Stimulated activated CD8-positive, alpha-beta memory T cell treated with anti-CD3 and anti-CD28 coated beads, Interleukin-4, amount 100 ng/mL, for 4 hours (primary cell): Measurements from ENCODE around the gene ARHGAP23.

ENCODE experiments used
- DNase-seq, 2 donors: peaks; one replicate each; pipeline ENCODE4 v3.0.0-alpha.2; 2020; ENCODE audit warnings: low read depth in 2 of 2, low spot score in 1 of 2

ARHGAP23 gene, protein sequence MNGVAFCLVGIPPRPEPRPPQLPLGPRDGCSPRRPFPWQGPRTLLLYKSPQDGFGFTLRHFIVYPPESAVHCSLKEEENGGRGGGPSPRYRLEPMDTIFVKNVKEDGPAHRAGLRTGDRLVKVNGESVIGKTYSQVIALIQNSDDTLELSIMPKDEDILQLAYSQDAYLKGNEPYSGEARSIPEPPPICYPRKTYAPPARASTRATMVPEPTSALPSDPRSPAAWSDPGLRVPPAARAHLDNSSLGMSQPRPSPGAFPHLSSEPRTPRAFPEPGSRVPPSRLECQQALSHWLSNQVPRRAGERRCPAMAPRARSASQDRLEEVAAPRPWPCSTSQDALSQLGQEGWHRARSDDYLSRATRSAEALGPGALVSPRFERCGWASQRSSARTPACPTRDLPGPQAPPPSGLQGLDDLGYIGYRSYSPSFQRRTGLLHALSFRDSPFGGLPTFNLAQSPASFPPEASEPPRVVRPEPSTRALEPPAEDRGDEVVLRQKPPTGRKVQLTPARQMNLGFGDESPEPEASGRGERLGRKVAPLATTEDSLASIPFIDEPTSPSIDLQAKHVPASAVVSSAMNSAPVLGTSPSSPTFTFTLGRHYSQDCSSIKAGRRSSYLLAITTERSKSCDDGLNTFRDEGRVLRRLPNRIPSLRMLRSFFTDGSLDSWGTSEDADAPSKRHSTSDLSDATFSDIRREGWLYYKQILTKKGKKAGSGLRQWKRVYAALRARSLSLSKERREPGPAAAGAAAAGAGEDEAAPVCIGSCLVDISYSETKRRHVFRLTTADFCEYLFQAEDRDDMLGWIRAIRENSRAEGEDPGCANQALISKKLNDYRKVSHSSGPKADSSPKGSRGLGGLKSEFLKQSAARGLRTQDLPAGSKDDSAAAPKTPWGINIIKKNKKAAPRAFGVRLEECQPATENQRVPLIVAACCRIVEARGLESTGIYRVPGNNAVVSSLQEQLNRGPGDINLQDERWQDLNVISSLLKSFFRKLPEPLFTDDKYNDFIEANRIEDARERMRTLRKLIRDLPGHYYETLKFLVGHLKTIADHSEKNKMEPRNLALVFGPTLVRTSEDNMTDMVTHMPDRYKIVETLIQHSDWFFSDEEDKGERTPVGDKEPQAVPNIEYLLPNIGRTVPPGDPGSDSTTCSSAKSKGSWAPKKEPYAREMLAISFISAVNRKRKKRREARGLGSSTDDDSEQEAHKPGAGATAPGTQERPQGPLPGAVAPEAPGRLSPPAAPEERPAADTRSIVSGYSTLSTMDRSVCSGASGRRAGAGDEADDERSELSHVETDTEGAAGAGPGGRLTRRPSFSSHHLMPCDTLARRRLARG (N-terminal part only)

DNA sequence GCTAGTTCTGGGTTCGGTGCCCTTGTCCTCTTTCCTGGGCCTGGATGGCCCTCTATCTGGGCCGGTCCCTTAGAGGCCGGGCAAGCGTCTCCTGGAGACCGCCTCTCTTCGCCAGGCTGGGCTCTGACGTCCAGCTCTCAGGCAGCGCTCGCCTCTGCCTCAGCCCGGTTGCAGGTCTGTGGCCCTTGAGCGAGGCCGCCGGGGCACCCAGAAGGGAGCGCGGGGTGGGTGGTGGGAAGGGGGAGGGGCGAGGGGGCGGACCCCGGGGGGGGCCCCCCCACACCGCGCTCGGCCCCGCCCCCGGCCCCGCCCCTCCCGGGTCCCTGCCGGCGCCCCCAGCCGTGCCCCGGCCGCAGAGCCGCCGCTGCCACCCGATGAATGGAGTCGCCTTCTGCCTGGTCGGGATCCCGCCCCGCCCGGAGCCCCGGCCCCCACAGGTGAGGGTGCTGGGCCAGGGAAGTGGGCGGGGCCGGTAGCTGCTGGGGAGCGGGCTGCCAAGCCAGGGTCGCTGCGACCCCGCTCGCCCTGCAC is at the start of gene ARHGAP23:
ARHGAP23 (plus strand) TSS at position 353 of the 531 bp plus-strand sequence; CDS start at position 375, 22 bp downstream.
- DNase-seq, result peak in 1 of 2 donors; percentile 7

DNA sequence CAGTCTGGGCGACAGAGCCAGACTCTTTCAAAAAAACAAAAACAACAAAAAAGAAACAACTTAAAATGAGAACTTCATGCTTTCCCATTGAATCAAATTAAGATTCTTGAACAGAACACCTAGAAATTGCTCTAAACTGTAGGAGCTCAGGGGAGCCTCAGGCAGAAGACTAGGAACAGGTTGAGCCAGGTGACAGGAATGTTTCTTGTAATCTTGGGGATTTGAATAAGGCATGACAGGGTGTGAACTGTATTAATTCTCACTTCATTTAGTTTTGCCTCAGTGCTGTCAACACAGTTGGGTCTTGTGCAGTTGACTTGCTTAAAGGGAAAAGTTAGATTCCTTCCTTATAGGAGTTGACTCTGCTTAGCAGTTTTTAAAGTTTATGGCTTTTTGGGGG is 48.8 kb upstream of the ARHGAP23 start:
- no peak for DNase-seq

DNA sequence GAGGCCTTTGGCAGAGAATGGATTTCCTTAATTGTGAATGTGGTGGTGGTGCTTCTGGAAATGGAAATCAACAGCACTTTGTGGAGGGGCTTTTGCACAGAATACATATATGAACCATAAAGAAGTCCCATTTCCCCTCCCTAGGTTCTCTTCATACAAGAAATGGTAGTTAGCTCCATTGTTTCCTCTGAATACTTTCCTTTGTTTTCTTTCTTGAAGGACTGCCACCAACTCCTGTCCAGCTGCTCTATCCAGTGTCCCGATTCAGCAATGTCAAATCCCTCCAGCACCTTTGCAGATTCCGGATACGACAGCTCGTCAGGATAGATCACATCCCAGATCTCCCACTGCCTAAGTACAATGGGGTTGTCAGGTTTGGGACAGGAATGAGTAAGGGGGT is 33.2 kb upstream of the ARHGAP23 start:
- DNase-seq, result no peak

DNA sequence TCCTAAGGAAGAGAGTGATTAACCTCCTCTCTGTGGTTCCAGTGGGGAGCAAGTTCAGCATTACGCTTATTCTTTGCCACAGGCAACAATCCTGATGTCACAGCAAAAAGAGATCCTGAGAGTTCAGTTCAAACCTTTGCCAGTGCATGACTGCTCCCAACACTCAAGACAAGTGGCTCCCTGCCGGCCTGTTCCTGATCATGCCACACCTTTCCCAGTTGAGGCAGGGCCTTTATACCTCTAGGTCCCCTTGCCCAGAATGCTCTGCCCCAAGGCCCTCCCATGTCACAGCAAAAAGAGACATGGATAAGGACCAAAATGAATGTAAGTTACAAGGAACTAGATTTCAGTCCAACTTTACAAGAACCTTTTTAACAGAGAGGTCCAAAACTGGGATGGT is 31.0 kb upstream of the ARHGAP23 start:
- no peak for DNase-seq

DNA sequence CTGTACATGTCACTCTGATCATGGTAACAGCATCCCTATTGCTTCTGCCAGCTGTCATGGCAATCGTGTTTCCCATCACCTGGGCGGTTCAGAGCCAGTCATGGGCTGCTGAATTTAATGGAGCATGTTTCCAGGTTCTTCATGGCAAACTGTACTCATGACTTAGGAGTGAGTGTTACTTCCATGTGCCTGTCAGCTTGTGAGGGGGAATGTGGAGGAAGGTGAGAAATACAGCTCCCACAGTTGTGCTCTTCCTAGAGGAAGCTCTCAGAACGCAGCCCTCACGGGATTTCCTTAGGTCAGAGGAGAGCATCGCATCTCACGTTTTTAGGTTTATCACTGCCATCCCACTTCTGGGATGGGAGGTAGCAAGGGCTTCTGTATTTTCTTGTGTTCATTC is 28.0 kb upstream of the ARHGAP23 start:
- DNase-seq, result no peak

DNA sequence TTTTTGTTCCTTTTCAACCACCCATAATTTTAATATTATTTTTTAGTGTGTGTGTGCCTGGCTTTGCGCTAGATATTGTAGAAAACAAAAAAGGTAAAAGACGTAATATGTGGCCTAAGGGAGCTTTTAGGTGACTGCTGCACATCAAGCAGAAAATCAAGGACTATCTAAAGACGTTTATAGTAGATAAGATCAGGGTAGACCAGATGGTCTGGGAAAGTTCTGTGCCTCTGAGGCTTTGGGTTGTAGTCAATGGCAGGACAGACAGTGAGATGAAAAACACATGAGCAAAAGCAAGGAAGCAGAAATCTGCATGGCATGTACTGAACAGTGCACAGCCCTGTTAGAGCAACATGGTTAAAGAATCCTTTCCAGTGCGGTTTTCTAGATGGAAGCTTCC is 26.8 kb upstream of the ARHGAP23 start:
- no peak for DNase-seq

DNA sequence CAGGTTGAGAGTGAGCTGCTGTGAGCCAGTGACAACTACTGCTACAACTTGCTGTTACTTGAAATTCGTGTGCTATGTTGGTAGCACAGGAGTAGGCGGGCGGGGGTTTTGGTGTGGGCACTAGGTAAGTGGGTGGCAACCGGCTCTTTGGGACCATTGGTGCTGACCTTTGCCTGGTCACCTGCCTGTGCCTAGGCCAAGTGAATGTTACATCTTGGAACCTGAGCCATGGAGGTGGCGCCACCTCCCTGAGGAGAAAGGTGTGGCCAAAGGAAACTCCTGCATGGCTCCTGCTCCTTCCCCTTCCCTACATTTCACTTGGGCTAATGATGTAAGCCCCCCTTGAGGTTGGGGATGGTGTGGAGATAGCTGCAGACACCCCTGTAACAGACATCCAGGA is 25.4 kb upstream of the ARHGAP23 start:
- DNase-seq, result no peak

DNA sequence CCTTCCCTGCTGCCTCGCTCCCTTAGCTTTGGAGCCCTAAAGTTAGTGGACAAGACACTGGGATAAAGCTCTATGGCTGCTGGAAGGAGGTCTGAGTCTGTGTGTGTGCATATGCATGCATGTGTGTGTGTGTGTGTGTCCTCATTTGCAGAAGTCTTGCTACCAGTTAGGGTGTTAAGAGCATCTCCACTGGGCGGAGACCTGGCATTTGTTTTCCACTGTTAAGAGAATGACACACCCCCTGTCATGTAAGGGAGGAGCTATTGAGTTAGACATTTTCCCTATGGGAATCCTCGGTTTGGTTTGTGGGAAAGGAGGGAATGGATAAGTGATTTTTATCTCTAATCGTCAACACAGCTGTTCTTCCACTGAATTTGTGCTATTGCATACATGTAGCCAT is 24.8 kb upstream of the ARHGAP23 start:
- no peak for DNase-seq

DNA sequence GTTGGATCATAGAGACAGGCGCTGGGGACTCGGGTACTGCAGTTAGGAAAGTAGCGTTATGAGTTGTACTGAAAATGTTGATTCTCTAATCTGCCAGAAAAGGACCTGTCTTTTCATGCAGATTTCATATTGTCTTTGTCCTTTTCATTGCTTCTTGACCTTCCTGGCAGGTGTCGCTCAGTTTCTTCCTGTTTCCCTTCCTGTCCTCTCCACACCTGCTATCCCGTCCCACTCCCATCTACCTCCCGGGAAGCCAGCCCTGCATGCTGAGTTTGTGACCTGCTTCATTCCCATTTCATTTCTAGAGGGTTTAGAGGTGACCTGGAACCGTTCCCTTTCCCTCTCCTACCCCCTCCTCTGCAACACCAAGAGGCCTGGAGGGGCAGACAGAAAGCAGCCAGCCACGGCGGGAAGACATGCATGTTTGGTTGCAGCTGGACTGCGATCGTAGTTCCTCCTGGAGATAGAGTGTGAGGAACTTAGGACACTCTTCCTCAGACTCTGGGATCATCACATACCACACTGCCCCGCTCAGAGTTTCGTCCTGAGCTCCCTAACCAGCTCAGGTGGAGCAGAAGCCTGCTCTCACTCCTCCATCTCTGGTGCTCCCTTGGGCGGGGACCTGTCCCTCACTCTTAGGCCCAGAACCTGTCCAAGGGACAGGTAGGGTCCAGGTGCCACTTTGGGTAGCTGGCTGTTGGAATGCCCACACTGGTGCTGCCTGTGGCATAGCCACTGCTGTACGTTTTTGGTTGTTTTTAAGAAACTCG is 23.9 kb upstream of the ARHGAP23 start:
- no peak for DNase-seq

DNA sequence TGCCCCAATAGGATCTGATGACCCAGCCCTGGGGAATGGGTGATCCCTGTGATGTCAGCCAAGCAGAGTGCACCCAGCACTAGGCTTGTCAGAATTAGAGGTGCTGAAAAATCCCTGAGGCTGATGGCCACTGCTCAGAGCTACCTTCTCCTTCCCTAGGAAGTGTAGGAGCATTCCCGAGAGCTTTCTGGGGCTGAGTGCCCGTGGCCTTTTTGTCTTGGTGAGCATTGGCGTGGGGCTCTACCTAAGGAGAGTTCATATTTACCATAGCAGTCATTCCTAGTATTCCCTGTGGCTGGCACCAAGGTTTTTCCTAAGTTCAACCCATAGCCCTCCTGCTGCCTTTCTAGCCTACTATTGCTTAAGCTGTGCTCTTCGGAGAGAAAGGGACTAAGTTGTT is 22.6 kb upstream of the ARHGAP23 start:
- DNase-seq, result no peak

DNA sequence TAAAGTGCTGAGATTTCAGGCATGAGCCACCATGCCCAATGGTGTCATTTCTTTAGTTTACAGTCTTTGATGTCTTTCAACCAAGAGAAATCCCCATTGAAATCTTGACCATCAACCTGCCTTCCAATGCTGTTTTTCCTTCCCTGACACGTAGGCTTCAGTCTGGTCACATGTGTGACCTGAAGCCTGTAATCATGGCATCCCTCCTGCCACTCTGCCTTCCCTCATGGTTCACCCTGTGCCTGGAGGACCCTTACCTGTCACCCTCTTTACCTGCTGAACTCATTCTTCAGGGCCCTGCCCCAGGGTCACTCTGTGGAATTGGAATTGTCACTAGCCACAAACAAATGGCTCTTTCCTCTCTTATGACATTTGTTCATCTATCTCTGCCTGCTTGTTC is 18.1 kb upstream of the ARHGAP23 start:
- DNase-seq, result no peak

DNA sequence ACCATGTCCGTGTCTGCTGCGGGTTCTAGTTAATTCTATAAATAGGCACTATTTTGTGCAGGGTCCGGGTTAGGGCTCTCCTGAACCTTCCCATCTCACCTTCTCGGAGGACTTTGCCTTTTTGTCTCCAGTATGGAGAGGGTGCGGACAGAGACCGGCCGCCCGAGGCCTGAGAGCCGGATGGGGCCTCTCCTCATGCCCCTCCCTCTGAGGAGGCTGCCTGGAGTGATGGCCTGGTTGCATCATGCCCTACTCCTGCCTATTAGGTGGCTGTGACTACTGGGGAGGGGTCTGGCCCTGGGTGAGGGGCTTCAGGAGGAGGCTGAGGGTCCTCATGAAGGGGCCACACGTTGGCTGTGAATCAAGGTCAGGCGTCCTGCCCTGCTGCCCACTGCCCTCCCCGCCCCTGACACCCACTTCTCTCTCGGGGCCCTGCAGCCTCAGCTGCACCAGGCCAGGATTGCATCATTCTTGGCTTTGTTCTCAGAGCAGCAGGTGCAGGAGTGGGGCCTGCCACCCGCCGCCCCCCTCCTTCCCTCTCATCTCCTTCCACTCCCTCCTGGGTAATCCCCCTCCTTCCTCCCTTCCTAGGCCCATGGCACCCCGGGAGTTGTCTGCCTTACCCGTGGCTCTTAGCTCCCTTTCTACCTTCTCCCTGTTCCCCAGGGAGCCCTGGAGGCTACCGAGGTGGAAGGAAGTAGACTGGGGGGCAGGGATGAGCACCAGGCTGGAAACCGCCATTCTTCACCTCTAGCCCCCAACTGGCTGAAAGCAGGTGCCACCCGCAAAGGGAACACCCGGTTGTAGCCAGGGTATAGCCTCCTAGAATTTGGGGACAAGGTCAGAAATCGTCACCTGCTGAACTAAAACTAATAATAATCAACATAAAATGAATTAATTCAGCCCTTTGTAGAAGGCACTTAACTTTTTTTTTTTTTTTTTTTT is 12.7 kb upstream of the ARHGAP23 start:
- no peak for DNase-seq

DNA sequence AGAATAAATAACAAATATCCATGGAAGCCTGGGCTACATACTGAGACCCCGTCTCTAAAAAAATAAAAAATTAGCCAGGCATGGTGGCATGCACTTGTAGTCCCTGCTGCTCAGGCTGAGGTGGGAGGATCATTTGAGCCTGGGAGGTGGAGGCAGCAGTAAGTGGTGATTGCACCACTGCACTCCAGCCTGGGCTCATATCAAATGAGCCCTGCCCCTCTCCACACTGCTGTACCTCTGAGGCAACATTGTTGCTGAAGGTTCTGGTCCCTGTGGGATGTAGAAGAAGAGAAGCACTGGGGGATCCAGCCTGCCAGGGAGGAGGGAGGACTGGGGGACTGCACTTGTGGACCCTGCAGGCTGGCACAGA is 11.4 kb upstream of the ARHGAP23 start:
- no peak for DNase-seq

DNA sequence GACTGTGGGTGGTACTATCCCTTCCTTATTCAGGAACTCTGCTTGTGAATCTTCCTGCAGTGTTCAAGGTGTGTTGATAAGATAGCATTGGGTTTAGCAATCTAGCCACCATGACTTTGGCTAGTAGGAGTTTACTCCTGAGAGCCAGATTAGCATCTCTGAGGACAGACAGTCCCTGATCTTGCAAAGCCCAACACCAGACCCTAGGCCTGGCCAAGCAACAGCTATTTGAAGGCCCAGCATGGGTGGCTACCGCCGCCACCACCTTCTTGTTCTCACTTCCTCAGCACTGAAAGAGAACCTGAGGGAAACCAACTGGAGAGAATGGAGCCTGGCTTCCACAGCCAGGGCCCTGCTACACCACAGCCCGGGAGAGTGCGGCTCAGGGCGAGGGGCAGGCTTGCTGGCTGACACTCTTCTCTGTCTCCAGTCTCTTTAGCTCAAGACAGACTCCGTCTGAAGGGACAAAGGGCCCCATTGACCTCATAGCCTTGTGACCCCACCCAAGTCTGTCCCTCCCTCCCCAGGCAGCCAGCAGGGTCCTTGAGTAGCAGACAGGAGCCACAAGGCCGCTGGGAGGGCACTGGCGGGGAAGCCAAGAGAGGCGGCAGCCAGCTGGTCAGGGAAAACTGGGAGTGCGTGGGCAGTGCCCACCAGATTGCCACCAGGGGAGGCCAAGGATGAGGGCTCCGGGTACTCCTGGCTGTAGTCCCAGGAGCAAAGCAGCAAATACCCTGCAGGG is 10.9 kb upstream of the ARHGAP23 start:
- no peak for DNase-seq

DNA sequence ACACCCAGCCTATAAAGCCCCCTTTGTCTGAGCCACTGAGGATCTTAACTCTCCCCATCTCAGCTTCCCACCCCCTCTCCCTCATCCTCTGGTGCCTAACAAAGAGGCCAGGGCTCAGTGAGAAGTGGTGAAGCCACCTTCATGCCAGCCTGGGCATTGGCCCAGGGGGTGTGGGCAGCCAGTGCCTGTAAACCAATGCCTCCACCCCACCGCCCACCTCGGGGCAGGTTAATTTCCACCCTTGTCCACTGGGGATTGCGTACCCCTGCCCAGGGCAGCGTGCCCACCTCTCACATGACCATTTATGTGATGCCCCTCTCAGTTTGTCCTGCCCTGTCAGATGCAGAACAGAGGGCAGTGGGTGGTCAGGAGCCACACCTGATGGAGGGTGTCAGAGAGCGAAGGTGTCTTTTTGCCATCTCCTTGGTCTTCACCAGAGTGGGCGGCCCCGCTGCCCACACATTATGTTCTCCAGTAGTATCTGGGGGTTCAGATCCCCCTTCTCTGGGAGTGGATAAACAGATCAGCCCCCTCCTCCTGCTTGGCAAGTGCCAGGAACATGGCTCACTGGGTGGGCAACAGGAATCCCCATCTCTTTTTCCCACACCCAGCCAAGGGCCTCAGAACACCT is 10.1 kb upstream of the ARHGAP23 start:
- no peak for DNase-seq

DNA sequence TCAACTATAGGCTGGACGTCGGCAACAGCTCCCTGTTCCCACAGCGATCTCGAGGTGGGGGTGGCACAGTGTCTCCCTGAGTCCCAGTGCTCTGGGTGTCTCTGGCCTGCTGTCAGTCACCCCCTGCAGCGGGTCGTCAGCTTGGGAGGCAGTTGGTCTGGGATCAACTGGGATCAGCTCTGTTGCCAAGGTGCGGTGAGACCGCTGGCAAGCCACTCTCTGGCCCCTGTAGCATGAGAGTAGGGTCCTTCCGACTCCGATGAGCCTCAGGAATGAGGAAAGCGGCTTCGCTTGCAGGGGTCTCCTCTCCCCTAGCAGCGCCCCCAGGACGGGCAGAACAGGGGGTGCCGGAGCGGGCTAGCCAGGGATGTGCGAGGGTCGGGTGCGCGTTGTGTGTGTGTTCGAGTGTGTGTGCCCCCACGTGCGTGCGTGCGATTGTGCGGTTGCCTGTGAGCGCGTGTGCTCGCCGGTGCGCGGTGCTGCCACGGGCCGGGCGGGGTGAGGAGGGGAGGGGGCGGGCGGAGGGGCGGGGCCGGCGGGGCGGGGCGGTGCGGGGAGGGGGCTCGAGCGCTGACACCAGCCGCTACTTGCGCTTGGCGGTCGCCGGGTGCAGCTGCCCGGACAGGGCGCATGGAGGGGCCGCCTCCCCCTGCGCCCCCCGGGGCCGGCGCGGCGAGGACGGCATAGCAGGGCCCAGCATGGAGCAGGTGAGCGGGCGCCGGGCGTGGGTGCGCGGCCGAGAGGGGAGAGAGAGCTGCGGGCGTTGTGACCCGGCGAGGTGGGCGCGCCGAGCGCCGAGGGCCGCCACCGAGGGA is 9.4 kb upstream of the ARHGAP23 start:
- no peak for DNase-seq

DNA sequence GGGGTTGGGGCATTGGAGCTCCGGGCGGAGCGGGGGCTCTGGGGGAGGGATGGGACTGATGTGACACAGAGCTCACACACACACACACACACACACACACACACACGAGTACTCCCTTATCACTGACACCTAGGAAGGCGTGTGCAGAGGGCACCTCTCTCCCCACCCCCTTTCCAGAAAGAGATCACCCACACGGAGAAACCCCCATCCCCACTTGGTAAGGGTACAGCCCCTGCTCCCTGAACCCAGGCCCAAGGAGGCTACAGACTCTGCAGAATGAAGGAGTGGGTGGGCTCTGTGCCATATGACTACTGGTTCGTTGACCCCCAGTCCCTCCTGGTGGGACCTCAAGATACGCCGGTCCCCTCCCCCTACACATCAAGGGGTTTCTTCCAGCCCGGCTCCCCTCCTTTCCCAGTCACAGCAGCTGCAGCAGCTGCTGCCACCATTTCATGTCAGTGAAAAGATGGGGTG is 8.7 kb upstream of the ARHGAP23 start:
- DNase-seq, result no peak
